Stimulated activated CD8-positive, alpha-beta memory T cell treated with anti-CD3 and anti-CD28 coated beads, Interleukin-12 subunit alpha, Interleukin-12 subunit beta, amount 100 ng/mL, for 24 hours (primary cell): ENCODE data around the gene GRID1.

Experiments used
- DNase-seq: peaks from one replicate; pipeline ENCODE4 v3.0.0-alpha.2; 2020; ENCODE audit errors: extremely low read depth

The GRID1 gene

DNA sequence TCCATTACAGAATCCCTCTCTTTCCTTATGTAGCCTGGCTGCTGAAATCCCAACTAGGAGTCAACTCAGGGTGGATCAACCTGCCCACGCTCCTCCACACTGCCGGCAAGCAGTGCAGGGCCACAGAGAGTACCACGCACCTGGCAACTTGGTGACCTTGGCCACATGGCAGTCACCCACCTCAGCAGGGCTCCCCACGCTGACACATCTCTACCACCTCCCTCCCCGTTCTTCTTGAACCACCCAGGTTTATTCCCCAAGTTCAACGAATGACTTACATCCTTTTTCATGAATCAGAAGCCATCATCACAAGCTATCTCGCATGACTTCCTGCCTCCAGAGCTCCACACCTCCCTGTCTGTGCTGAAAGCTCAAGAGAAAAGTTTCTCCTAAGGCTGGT is 153.4 kb downstream of the GRID1 start:
- DNase-seq = no peak

- DNase-seq = no peak
Measured at GRCh38 chr10:86212391-86212700, 154.2 kb downstream of the GRID1 start.

- no peak for DNase-seq
Measured at GRCh38 chr10:86211691-86212390, 154.8 kb downstream of the GRID1 start.

DNA sequence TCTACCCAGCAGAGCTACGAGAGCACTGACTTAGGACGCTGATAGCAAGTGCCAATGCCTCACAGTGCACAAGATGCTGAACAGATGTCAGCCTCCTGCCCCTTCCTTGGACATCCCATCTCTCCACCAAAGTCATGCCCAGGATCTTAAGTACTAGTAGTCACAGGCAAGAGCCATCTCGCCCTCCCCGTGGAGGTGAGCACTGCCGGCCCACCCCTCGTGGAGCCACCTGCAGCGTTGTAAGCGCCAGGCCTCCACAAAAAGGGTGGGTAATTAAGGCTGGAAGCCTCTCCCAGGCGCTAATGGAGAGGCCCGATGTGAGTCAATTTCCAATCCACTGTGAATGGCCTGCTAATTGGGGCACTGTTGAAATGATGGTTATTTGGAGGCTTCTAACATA is 156.2 kb downstream of the GRID1 start:
- no peak for DNase-seq

DNA sequence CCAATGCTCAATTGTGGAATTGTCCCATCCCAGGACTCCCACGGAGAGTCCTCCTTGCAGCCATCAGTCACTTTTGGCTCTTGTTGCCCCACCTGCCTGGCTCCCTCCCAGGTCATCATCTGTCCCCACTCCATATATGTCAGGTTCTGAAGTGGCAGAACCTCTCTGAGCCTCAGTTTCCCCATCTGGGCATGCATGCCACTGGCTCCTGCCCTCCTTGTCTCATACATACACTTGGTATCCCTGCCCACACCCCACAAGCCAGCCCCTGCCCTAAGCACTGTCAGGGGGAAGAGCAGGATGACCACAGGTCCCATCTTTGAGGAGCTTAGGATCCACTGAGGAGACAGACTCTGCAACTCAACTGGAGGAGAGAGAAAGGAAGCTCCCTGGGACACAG is 156.9 kb downstream of the GRID1 start:
- DNase-seq = no peak

GRCh38 chr10:86207226-86207625 is 159.4 kb downstream of the GRID1 start:
- no peak for DNase-seq

DNA sequence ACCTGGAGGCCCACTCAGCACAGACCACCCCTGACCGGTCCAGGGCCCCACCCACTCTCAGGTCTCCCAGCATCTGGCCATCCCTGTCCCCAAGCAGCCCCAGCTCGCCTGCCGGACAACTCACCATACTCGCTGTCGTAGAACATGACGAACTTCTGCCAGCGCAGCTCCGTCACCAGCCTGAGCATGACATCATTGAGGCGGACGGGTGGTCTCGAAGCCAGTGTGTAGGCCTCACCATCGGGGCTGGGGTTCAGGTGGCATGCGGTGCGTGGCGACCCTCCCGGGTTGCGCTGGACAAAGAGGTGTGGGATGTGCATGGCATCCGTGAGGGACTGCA is 160.4 kb downstream of the GRID1 start:
- no peak for DNase-seq

GRCh38 chr10:86205306-86206239 is 161.0 kb downstream of the GRID1 start:
- no peak for DNase-seq

- DNase-seq = no peak
Measured at GRCh38 chr10:86204421-86205305, 161.9 kb downstream of the GRID1 start.

DNA sequence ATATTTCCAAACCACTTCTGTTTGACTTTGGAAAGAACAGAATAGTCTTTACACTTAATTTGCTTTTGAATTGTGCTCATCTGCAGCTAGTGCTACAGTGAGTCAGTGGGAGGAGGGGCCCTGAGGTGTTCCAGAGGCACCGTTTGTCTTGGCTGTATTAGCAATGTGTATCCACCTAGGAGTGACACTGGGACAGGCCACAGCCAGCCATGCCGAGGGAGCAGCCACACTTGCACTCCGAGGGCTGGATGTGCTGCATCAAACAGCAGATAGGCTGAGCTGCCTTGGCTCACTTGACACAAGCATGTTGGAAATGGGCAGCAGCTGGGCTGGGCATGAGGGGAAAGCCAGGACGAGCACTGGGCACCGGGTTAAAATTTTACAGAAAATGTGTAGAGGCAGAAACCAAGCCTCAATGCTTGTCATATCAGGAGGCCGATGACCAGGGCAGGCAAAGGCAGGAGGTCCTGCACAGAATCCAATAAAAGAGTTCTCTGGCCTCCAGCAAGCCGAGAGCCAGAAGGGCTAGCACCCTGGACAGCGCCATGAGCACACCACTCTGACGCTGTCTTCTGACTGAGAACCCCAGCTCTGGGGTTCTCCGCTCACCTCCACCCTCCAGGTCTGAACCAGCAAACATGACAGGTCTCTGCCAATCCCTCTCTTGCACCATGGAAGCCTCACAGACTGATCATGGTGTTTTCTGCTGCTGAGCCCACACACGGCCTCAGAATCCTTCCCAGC is 163.3 kb downstream of the GRID1 start:
- no peak for DNase-seq

DNA sequence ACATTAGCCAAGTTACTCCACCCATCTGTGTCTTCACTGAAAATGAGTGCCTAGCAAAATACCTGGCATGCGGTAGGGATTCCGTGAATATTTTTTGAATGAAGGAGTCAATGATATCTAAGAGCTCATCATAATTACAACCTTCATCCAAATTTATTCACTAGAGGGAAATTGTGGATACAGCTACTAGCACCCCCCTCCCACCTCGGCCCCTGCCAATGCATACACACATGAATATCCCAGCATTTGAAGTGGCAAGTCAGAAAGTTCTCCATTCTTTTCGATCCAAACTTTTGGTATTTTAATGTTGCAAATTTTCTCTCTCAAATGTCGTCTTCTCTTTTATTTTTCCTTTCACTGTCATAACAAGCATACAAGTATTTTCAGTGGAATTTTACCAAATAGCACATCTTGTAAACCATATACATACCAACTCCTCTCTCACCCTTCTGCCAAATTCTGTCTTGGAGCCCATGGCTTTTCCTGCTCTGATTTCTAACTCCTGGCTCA is 164.3 kb downstream of the GRID1 start:
- no peak for DNase-seq

DNA sequence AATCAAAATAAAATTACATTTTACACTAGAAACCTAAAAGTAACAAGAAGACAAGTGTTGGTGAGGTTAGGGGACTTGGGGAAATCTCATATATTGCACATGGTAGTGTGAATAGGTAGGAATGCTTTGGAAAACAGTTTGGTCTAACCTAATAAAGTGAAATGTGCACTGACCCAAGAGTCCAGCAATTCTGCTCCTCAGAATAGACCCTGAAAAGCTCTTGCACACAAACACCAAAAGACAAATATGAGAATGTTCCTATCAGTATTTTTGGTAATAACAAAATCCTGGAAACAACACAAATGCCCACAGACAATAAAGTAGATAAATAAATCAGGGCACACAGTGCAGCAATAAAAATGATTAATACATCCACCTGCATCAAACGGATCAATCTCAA is 165.7 kb downstream of the GRID1 start:
- DNase-seq = no peak

GRCh38 chr10:86200269-86200668 is 166.3 kb downstream of the GRID1 start:
- DNase-seq = no peak

GRCh38 chr10:86199041-86199440 is 167.6 kb downstream of the GRID1 start:
- DNase-seq = no peak

GRCh38 chr10:86198271-86198670 is 168.3 kb downstream of the GRID1 start:
- DNase-seq = no peak

DNA sequence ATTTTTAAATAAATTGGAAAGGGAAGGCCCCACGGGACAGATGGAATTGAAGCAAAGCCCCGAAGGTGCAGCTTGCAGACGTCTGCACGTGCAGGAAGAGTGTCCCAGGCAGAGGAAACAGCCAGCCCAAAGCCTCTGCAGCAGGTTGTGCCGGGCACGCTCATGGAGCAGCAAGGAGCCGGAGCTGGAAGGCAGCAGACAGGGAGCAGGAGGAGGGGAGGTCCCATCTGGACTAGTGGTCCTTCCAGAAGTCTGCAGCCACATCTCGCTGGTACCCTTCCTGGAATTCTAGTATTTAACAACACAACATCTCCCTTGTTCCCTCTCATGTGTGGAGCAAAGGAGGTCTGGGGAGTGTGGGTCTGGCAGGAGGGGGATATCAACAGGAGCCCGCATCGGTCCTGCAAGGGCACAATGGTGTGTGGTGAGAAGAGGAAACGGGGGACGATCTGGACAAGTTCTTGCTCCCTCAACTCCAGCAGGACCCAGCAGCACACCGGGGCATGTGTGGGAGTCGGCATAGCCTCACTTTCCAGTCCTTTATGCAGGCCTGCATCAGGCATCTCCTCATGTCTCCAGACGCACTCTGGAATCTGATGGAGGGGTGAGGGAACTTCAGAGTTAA is 169.3 kb downstream of the GRID1 start:
- no peak for DNase-seq

DNA sequence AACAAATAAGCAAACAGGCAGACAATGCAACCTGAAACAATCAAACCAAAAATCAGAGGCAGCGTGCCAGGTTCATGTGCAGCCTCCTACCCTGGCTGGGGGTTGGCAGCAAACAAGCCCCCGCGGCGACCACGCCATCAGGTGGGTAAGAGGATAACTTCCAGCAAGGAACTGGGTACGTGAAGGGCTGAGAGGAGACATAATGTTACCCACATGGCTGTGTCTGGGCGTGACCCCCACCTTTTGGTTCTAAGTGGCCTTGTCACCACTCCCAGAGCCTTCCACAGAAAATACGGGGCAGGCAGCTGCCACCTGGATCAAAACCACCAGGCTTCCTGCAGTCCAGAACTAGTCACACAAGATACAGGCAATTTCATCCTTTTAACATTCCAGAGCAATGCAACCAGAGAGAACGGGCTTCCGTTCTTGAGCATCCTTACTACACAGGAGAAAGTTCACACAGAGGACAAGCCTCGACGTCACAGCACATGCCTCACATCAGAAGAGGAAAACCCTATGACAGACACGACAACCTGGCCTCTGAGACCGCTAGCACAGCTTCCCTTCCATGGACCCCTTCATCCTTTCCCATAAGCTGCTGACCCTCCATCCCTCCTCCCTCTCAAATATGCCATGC is 171.0 kb downstream of the GRID1 start:
- DNase-seq = no peak

DNA sequence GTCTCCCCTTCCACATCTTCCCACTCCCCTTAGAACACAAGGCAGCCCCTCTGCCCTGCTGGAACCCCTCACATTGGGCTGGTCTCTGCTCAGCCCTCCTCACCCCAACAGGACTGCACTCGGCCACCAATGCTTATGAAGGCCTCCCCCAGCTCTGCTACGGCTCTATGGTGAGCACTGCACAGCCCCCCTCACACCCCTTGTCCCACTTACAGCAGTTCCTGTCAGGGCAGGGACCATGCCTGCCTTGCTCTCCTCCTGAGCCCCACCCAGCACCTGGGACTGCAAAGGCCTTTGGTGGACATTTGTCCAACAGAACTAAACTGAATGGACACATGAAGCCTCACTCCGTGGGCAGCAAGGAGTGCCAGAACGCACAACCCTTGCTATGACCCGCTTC is 171.9 kb downstream of the GRID1 start:
- DNase-seq = no peak

DNA sequence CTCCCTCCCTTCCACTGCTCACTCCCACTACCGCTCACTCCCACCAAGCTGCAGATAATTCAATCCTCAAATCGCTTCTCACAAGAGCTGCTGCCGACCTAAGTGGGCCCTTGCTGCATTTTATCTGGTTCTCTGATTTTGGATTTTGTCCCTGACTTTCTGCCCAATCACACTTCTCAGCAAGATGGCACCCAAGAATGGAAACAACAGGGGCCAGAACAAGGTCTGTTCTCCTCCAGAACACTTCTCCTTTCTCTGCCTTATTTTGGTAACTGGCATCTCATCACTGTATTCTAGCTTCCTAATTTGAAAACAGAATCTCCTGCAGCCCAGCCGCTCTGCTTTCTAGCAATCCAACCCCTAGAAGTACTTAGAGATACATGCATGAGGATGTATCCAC is 172.8 kb downstream of the GRID1 start:
- DNase-seq = no peak

GRCh38 chr10:86192691-86193090 is 173.9 kb downstream of the GRID1 start:
- no peak for DNase-seq

DNA sequence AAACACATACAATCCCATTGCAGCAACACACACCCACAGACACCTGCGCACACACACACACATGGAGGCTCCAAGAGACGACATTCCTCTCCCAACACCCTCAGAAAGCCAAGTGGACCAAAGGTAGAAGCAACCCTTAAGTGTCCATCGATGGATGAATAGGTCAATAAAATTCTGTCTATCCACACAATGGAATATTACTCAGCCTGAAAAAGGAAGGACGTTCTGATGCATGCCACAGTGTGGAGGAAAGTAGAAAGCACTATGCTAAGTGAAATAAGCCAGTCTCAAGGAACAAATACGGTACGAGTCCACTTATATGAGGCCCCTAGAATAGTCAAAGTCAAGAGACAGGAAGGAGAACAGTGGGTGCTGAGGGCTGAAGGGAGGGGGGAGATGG is 174.4 kb downstream of the GRID1 start:
- no peak for DNase-seq
